ENCODE measurements around the gene ZCWPW2. TPM values are rescaled to one million over a fixed set of nuclear protein-coding genes. Genes with fewer than 3 reads are reported as not detected.

ZCWPW2 gene
- total and polyA plus RNA-seq, 2 of the 4 experiments (the other 2 are of a cell fraction), result 0.18 to 0.24 TPM

DNA sequence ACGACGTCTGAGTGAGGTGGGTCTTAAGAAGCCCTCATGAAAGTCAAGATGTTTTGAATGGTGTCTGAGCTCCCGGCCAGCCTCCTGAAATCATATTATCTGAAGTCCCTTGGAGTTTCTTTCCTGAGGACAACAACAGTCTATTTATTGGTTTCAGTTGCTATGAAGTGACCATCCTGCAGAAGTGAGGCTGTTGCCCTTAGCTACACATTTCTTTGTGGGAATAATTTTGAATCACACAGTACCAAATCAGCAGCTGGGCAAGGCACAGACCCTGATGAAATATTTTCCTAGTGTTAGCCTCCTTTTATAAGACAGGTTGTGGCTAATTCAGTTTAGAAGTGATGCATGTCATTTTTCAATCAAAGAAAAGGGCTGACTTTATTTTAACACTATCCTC, 220.8 kb downstream of the ZCWPW2 start:
- POLR2A ChIA-PET (ENCODE audit: unreplicated experiment), result no interaction called here
- no TSS peak for BruUV-seq (replicated peaks)
- CTCF ChIA-PET, result no interaction called here

More for the DNA sequence above, 220.8 kb downstream of the ZCWPW2 start:
- Histone ChIP-seq H3K79me1 (ENCODE audit: low read depth in 1 of 2, low read length in 2 of 2) (no peaks in the 10 kb centered on the region), H3K14ac (replicated peaks; ENCODE audit: low read depth, low read length) (no peak overlapping the region), H3K23ac (ENCODE audit: low read depth, low read length) (no peak overlapping the region), H3K4me2 (ENCODE audit: low read depth, low read length) (no peak overlapping the region), H3K9me1 (ENCODE audit: insufficient read depth, low read length) (no peaks in the 10 kb centered on the region; the same call in 1 of the 2 replicates), H2BK5ac (ENCODE audit: low read depth, low read length, poor library complexity, severe bottlenecking) (no peak overlapping the region), H2BK15ac (ENCODE audit: low read depth, low read length) (no peak overlapping the region), H2AK5ac (ENCODE audit: low read depth, low read length) (no peak overlapping the region), H3K36me3 (ENCODE audit: control insufficient read depth, insufficient read depth, low read length) (no peaks in the 10 kb centered on the region), H3K9ac (ENCODE audit: low read depth, low read length) (no peak overlapping the region), H2AFZ (replicated peaks; ENCODE audit: low read length, poor library complexity) (no peak overlapping the region), H3K4ac (ENCODE audit: low read depth, low read length) (no peak overlapping the region), H4K20me1 (ENCODE audit: insufficient read depth, low read length) (no peaks in the 10 kb centered on the region), H3K27ac (ENCODE audit: insufficient read depth, low read length) (no peak overlapping the region), H2BK20ac (ENCODE audit: low read depth, low read length) (no peak overlapping the region), H4K5ac (ENCODE audit: low read depth, low read length) (no peak overlapping the region), H3K4me3 (ENCODE audit: insufficient read depth, low read depth, low read length) (no peak overlapping the region), H2AK9ac (replicated peaks; ENCODE audit: low read depth, low read length, poor library complexity) (no peak overlapping the region), H3K9me3 (ENCODE audit: control insufficient read depth, insufficient read depth, low read length) (no peaks in the 10 kb centered on the region), H3K4me1 (ENCODE audit: control insufficient read depth, insufficient read depth, low read length) (no peaks in the 10 kb centered on the region), H3K18ac (ENCODE audit: low read depth, low read length) (no peak overlapping the region), H2BK120ac (ENCODE audit: low read depth, low read length) (no peak overlapping the region), H4K8ac (ENCODE audit: low read depth in 2 of 2, low read length in 2 of 2) (no peak overlapping the region), H4K91ac (ENCODE audit: insufficient read depth, low read depth, low read length) (no peak overlapping the region), H3K56ac (ENCODE audit: extremely low read depth, insufficient read depth, low read length) (no peak overlapping the region), H3K27me3 (ENCODE audit: control insufficient read depth, insufficient read depth, low read length) (peaks cover under 1% of the 10 kb centered on the region)
- 90% methylated on average over 2 of the region's 3 CpGs; no CpG with 5 or more reads in 1 of the 2 experiments for WGBS, 2 experiments (ENCODE audit: extremely low coverage in 2 of 2, insufficient read length in 1 of 2)
- dilution Hi-C loops (cut with HindIII; ENCODE audit: low sequenced_read_pairs, unreplicated experiment), result no loop called here
- DNase-seq, result no peak
- TF ChIP-seq CEBPB (IDR thresholded peaks at IDR 0.05; ENCODE audit: low read depth, low read length), result no peak
- no peak for ATAC-seq (ENCODE audit: low read depth)
- intact Hi-C loops (cut with micrococcal nuclease), result no loop called here
- in situ Hi-C loops (cut with MboI; ENCODE audit: low sequenced_read_pairs), result no loop called here

Measured in IMR-90 (cell line).